NCI-H1694 (cell line): Measurements from ENCODE around the gene SIX3.
A peak's percentile ranks its signal among the peaks of the same experiment; 100 is the strongest.

Source experiments
- DNase-seq: peaks from one replicate; lab custom pipeline; 2025; lab: John Stamatoyannopoulos, UW

Gene SIX3

GRCh38 chr2:44941551-44942234 lies at the start of gene SIX3:
Gene SIX3 (plus strand): TSS chr2:44941702. CDS start chr2:44942105, 403 bp downstream.
- DNase-seq = peak; percentile 19

GRCh38 chr2:44894058-44894457 lies 47.4 kb upstream of the SIX3 start:
- no peak for DNase-seq

- DNase-seq = no peak
These were observed 46.4 kb upstream of the SIX3 start for GRCh38 chr2:44895061-44895460.

- DNase-seq = no peak
These were observed 44.1 kb upstream of the SIX3 start for GRCh38 chr2:44897406-44897805.

- no peak for DNase-seq
These were observed 39.0 kb upstream of the SIX3 start for GRCh38 chr2:44902217-44903137.

- no peak for DNase-seq
These were observed 36.9 kb upstream of the SIX3 start for GRCh38 chr2:44904578-44904977.

- DNase-seq = no peak
These were observed 34.5 kb upstream of the SIX3 start for GRCh38 chr2:44906972-44907371.

GRCh38 chr2:44909831-44910230 lies 31.7 kb upstream of the SIX3 start:
- no peak for DNase-seq

GRCh38 chr2:44912660-44913059 lies 28.8 kb upstream of the SIX3 start:
- no peak for DNase-seq

- no peak for DNase-seq
These were observed 25.2 kb upstream of the SIX3 start for GRCh38 chr2:44916291-44916690.

- no peak for DNase-seq
These were observed 23.3 kb upstream of the SIX3 start for GRCh38 chr2:44918095-44918775.

GRCh38 chr2:44920751-44921150 lies 20.8 kb upstream of the SIX3 start:
- no peak for DNase-seq

- no peak for DNase-seq
These were observed 18.7 kb upstream of the SIX3 start for GRCh38 chr2:44922776-44923175.

GRCh38 chr2:44925561-44926136 lies 15.9 kb upstream of the SIX3 start:
- DNase-seq = no peak

GRCh38 chr2:44926957-44927356 lies 14.5 kb upstream of the SIX3 start:
- DNase-seq = no peak

- DNase-seq = no peak
These were observed 13.5 kb upstream of the SIX3 start for GRCh38 chr2:44927985-44928482.

GRCh38 chr2:44928483-44929158 lies 12.9 kb upstream of the SIX3 start:
- DNase-seq = no peak

- DNase-seq = no peak
These were observed 12.3 kb upstream of the SIX3 start for GRCh38 chr2:44929159-44929734.

GRCh38 chr2:44929735-44930273 lies 11.7 kb upstream of the SIX3 start:
- no peak for DNase-seq

- no peak for DNase-seq
These were observed 11.0 kb upstream of the SIX3 start for GRCh38 chr2:44930274-44931197.
